Panc1 (cell line): ENCODE results near the gene P2RY11. TPM values are rescaled to one million over a fixed set of nuclear protein-coding genes. Genes with fewer than 3 reads are reported as not detected.
A peak's percentile ranks its signal among the peaks of the same experiment; 100 is the strongest.

Source experiments
- ATAC-seq: fragments of 200-7000 bp; cut with Tn5 transposase; 2 replicates; pipeline ENCODE4 v1.9.1; 2020; ENCODE audit warnings: mild to moderate bottlenecking, moderate library complexity
- BruUV-seq: library from RNA; stranded (reverse); fragments of 400-500 nt; replicated peaks from 2 replicates; lab custom pipeline; 2021; lab: Mats Ljungman, UMichigan
- CTCF ChIA-PET: fragments of 300-600 bp; sonication (Branson Sonifier 250); formaldehyde crosslinking; loops from one replicate; lab custom pipeline; 2022; ENCODE audit warnings: antibody characterized with exemption; lab: Charles Lee
- POLR2A ChIA-PET: fragments of 300-600 bp; sonication (Branson Sonifier 250); formaldehyde crosslinking; loops from one replicate; lab custom pipeline; 2022; ENCODE audit warnings: antibody characterized with exemption; lab: Charles Lee
- DNase-seq: peaks from one replicate; pipeline ENCODE4 v3.0.0-alpha.2; 2010; ENCODE audit warnings: low read depth, low spot score
- H3K27ac ChIP-seq: 2 replicates; pipeline ENCODE4 v1.5.1; 2011; ENCODE audit warnings: mild to moderate bottlenecking, low read length, inconsistent platforms
- H3K27me3 ChIP-seq: fragments of 200-500 bp; sonication (Bioruptor generic); 2 replicates; pipeline ENCODE4 v1.6.0; 2014; ENCODE audit warnings: low read length, inconsistent platforms; ENCODE audit not compliant: control insufficient read depth, insufficient read depth
- H3K36me3 ChIP-seq: fragments of 200-500 bp; sonication (Bioruptor generic); 2 replicates; pipeline ENCODE4 v1.5.1; 2014; ENCODE audit warnings: inconsistent platforms, mild to moderate bottlenecking, low read length, moderate library complexity; ENCODE audit not compliant: control insufficient read depth, insufficient read depth
- H3K4me1 ChIP-seq: 2 replicates; pipeline ENCODE4 v1.5.1; 2011; ENCODE audit warnings: inconsistent platforms, mild to moderate bottlenecking, low read length, moderate library complexity; ENCODE audit not compliant: control insufficient read depth, insufficient read depth
- H3K4me3 ChIP-seq, 2 experiments: 2 replicates each; pipeline ENCODE4 v1.5.1; 2011 to 2012; ENCODE audit warnings: low read depth in 2 of 2, low read length in 2 of 2, mild to moderate bottlenecking in 2 of 2, inconsistent platforms in 1 of 2, moderate library complexity in 1 of 2
- H3K9me3 ChIP-seq: fragments of 200-500 bp; sonication (Bioruptor generic); 2 replicates; pipeline ENCODE4 v1.5.1; 2014; ENCODE audit warnings: low read depth, mild to moderate bottlenecking, inconsistent platforms, low read length, moderate library complexity; ENCODE audit not compliant: control insufficient read depth, insufficient read depth
- POLR2AphosphoS5 ChIP-seq: IDR thresholded peaks from 2 replicates; pipeline ENCODE4 v1.6.1; 2012; ENCODE audit warnings: mild to moderate bottlenecking, low read depth, low read length, moderate library complexity
- TCF7L2 ChIP-seq: IDR thresholded peaks from 2 replicates; pipeline ENCODE4 v1.6.1; 2011; ENCODE audit warnings: mild to moderate bottlenecking, low read depth, low read length, inconsistent platforms
- in situ Hi-C: cut with HindIII; loops from 2 replicates; pipeline ENCODE4 v1.10.0; 2016; ENCODE audit warnings: low sequenced_read_pairs, low pct_unique_long_range_greater_than_20kb
- intact Hi-C: fragments of 100-400 bp; cut with micrococcal nuclease; formaldehyde crosslinking; loops from one replicate; pipeline ENCODE4 v1.10.0; 2022; ENCODE audit not compliant: unreplicated experiment
- total RNA-seq: library from RNA; stranded (reverse); gene quantifications from one replicate; pipeline ENCODE4 v1.2.1, GENCODE V29; 2021; ENCODE audit not compliant: unreplicated experiment
- TF ChIP-seq, protein P1 (sequence below): fragments of 450-650 bp; IDR thresholded peaks from 2 replicates; pipeline ENCODE4 v1.5.1; 2017; ENCODE audit warnings: mild to moderate bottlenecking
- TF ChIP-seq, protein P2 (sequence below), 2 experiments: IDR thresholded peaks; 2 replicates each; pipeline ENCODE4 v1.6.1; 2011 to 2012; ENCODE audit warnings: low read depth in 2 of 2, control low read depth in 1 of 2, low read length in 1 of 2, mild to moderate bottlenecking in 1 of 2, moderate library complexity in 1 of 2; ENCODE audit not compliant: insufficient read depth in 1 of 2

P2RY11 gene
- total RNA-seq, 1 experiment from 2014 or later = 12.5 TPM

DNA sequence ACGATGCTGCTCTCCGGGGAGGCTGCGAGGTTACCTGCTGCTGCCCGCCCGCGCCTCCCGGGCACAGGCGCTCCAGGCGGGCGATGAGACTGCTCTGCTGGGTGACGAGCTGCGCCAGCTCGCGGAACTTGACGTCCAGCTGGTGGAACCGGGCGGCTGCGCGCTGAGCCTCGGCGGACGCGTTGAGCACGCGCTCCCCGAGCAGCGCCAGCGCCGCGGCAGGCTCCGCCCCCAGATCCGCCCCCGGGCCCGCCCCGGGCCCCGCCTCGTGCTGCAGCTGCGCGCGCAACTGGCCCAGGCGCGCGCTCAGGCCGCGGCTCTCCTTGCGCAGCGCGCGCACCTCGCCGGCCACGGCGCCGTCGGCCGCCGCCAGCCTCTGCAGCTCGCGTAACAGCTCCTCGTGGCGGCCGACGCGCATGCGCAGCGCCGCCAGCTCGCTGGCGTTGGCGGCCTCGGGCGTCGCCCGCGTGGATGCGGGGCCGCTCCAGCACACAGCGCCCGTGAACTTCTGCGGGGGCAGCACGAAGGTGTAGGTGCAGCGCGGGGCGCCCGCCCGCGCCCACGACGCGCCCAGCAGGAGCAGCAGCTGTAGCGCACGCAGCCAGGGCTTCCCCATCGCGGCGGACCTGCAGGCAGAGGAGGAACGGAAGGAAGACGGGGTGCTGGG is 15.4 kb upstream of the P2RY11 start:
- in situ Hi-C loops = no loop called here

DNA sequence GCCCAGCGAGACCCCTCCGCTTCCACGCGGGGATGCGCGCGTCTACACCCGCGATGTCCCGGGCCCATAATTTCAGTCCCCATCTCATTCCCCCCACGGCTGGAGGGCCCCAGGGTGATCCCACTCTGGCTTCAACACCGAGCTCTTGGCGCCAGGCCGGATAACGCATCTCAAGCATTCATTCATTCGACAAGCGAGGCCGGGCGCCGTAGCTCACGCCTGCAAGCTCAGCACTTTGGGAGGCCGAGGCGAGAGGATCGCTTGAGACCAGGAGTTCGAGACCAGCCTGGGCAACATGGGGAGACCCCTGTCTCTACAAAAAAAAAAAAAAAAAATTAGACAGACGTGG is 14.9 kb upstream of the P2RY11 start:
- Histone ChIP-seq H3K9me3 (no peaks in the 10 kb centered on the region), H3K27me3 (no peaks in the 10 kb centered on the region), H3K4me1 (no peaks in the 10 kb centered on the region), H3K27ac (peak overlapping the region; percentile 77), H3K4me3 (peak overlapping the region; percentile 37 to 45), H3K36me3 (no peaks in the 10 kb centered on the region)
- ATAC-seq (peak; percentile 13), DNase-seq (no peak)
- no TSS peak for BruUV-seq
- ChIA-PET CTCF (interaction anchor here (0.6 to 1.2 kb wide), 4 partner anchors 12 to 170 kb away, joined by 3 to 15 read pairs (median 6); no protein-coding TSS in a partner anchor), POLR2A (no interaction called here)
- intact Hi-C loops = no loop called here
- TF ChIP-seq, protein P1, sequence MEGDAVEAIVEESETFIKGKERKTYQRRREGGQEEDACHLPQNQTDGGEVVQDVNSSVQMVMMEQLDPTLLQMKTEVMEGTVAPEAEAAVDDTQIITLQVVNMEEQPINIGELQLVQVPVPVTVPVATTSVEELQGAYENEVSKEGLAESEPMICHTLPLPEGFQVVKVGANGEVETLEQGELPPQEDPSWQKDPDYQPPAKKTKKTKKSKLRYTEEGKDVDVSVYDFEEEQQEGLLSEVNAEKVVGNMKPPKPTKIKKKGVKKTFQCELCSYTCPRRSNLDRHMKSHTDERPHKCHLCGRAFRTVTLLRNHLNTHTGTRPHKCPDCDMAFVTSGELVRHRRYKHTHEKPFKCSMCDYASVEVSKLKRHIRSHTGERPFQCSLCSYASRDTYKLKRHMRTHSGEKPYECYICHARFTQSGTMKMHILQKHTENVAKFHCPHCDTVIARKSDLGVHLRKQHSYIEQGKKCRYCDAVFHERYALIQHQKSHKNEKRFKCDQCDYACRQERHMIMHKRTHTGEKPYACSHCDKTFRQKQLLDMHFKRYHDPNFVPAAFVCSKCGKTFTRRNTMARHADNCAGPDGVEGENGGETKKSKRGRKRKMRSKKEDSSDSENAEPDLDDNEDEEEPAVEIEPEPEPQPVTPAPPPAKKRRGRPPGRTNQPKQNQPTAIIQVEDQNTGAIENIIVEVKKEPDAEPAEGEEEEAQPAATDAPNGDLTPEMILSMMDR = no peak
- TF ChIP-seq, protein P2, sequence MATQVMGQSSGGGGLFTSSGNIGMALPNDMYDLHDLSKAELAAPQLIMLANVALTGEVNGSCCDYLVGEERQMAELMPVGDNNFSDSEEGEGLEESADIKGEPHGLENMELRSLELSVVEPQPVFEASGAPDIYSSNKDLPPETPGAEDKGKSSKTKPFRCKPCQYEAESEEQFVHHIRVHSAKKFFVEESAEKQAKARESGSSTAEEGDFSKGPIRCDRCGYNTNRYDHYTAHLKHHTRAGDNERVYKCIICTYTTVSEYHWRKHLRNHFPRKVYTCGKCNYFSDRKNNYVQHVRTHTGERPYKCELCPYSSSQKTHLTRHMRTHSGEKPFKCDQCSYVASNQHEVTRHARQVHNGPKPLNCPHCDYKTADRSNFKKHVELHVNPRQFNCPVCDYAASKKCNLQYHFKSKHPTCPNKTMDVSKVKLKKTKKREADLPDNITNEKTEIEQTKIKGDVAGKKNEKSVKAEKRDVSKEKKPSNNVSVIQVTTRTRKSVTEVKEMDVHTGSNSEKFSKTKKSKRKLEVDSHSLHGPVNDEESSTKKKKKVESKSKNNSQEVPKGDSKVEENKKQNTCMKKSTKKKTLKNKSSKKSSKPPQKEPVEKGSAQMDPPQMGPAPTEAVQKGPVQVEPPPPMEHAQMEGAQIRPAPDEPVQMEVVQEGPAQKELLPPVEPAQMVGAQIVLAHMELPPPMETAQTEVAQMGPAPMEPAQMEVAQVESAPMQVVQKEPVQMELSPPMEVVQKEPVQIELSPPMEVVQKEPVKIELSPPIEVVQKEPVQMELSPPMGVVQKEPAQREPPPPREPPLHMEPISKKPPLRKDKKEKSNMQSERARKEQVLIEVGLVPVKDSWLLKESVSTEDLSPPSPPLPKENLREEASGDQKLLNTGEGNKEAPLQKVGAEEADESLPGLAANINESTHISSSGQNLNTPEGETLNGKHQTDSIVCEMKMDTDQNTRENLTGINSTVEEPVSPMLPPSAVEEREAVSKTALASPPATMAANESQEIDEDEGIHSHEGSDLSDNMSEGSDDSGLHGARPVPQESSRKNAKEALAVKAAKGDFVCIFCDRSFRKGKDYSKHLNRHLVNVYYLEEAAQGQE (IDR thresholded peaks at IDR 0.05; ENCODE audit: insufficient read depth in 1 of 2, low read depth in 2 of 2, low read length in 1 of 2) = no peak
- in situ Hi-C loops = no loop called here

More for the DNA sequence above, 15.4 kb upstream of the P2RY11 start:
- TF ChIP-seq, protein P1 = no peak
- TF ChIP-seq TCF7L2 = 0 out of 2 replicates have a peak, but pooled peaks have one; percentile 16
- TF ChIP-seq, protein P2 (IDR thresholded peaks at IDR 0.05; ENCODE audit: insufficient read depth in 1 of 2, low read depth in 2 of 2, low read length in 1 of 2) = no peak
- TF ChIP-seq POLR2AphosphoS5 = peak; percentile 66; the same call in 1 of the 2 replicates
- no peaks in the 10 kb centered on the region for H3K36me3 ChIP-seq
- BruUV-seq = no TSS peak
- ChIA-PET CTCF (interaction anchor here (0.6 to 1.2 kb wide), 5 partner anchors 13 to 321 kb away, joined by 3 to 15 read pairs (median 6); no protein-coding TSS in a partner anchor), POLR2A (no interaction called here)
- intact Hi-C loops = no loop called here
- no peak for DNase-seq
- H3K27me3 ChIP-seq = no peaks in the 10 kb centered on the region
- peak overlapping the region; percentile 41 to 61 for H3K4me3 ChIP-seq
- H3K9me3 ChIP-seq = no peaks in the 10 kb centered on the region
- ATAC-seq = peak; percentile 91
- H3K4me1 ChIP-seq = no peaks in the 10 kb centered on the region
- H3K27ac ChIP-seq = peak overlapping the region; percentile 77
